K562 (cell line): Measurements from ENCODE around the gene GYPA. TPM values are rescaled to one million over a fixed set of nuclear protein-coding genes. Genes with fewer than 3 reads are reported as not detected.
"Not testable (repeated sequence)": the region's sequence is repeated elsewhere in the genome, so short reads cannot be mapped to it uniquely, and the experiment has no call there.

Experiments
- ATAC-seq: fragments of 200-7000 bp; cut with Tn5 transposase; 3 replicates; pipeline ENCODE4 v1.9.1; 2020; ENCODE audit warnings: moderate library complexity
- BruUV-seq: library from RNA; stranded (reverse); fragments of 400-500 nt; replicated peaks from 2 replicates; lab custom pipeline; 2021; lab: Mats Ljungman, UMichigan
- CTCF ChIA-PET: fragments of 300-600 bp; formaldehyde crosslinking; extraction: SDS; loops from one replicate; lab custom pipeline; 2021; ENCODE audit warnings: low intra/inter-chr PET ratio; lab: Yijun Ruan, JAX
- POLR2A ChIA-PET: fragments of 300-600, 350-650 bp; sonication (Branson Sonifier 250); formaldehyde crosslinking; extraction: SDS; loops from one replicate; lab custom pipeline; 2021; ENCODE audit warnings: antibody characterized with exemption, inconsistent platforms; lab: Yijun Ruan, JAX
- DNase-seq, 4 experiments: peaks; one replicate each; pipeline versions ENCODE4 v3.0.0 to v3.0.0-alpha.2; 2011 to 2018; ENCODE audit warnings: low spot score in 3 of 4, mixed read lengths in 3 of 4; ENCODE audit errors: extremely low read depth in 1 of 4
- FAIRE-seq: peaks from 2 replicates; lab custom pipeline; 2011; peaks lifted over from hg19 to GRCh38; lab: Jason Lieb, UNC
- H2AFZ ChIP-seq: 2 replicates; pipeline ENCODE4 v1.6.0; 2011; ENCODE audit warnings: low read depth, low read length, control low read depth, inconsistent platforms
- H3K27ac ChIP-seq: fragments of 200-600 bp; 3 replicates; pipeline ENCODE4 v1.8.0; 2011; ENCODE audit warnings: low read depth, mild to moderate bottlenecking, control low read depth, inconsistent platforms, low read length, moderate library complexity, mixed read lengths; ENCODE audit errors: extremely low read depth
- H3K27me3 ChIP-seq, 2 experiments: fragments of 300-600 bp in 1 of 2; 2 replicates in 1 of 2; 3 replicates in 1 of 2; pipeline versions ENCODE4 v1.6.0 to v1.8.0; 2011; ENCODE audit warnings: inconsistent platforms in 2 of 2, low read length in 2 of 2, mild to moderate bottlenecking in 1 of 2, mixed read lengths in 1 of 2, moderate library complexity in 1 of 2; ENCODE audit not compliant: control insufficient read depth in 2 of 2, insufficient read depth in 2 of 2
- H3K36me3 ChIP-seq: fragments of 300-600 bp; 3 replicates; pipeline ENCODE4 v1.8.0; 2011; ENCODE audit warnings: mild to moderate bottlenecking, low read length, inconsistent platforms; ENCODE audit not compliant: control insufficient read depth, insufficient read depth
- H3K4me1 ChIP-seq, 2 experiments: fragments of 200-600 bp in 1 of 2; replicated peaks in 1 of 2; 2 replicates in 1 of 2; 3 replicates in 1 of 2; pipeline versions ENCODE4 v1.5.1 to v1.8.0; 2011; ENCODE audit warnings: inconsistent platforms in 2 of 2, low read length in 2 of 2, mild to moderate bottlenecking in 1 of 2, mixed read lengths in 1 of 2, moderate library complexity in 1 of 2; ENCODE audit not compliant: control insufficient read depth in 2 of 2, insufficient read depth in 2 of 2
- H3K4me2 ChIP-seq: 2 replicates; pipeline ENCODE4 v1.6.1; 2011; ENCODE audit warnings: low read length, control low read depth, inconsistent platforms, mixed read lengths; ENCODE audit not compliant: insufficient read depth
- H3K4me3 ChIP-seq: fragments of 200-600 bp; sonication (generic), shearing (Covaris generic); 2 replicates; pipeline ENCODE4 v1.5.1; 2016; ENCODE audit warnings: control low read depth, inconsistent platforms
- H3K79me2 ChIP-seq: fragments of 200-600 bp; 3 replicates; pipeline ENCODE4 v1.8.0; 2011; ENCODE audit warnings: low read length, inconsistent platforms; ENCODE audit not compliant: control insufficient read depth, insufficient read depth
- H3K9ac ChIP-seq, 2 experiments: 2 replicates each; pipeline versions ENCODE4 v1.6.0 to v1.6.1; 2011; ENCODE audit warnings: low read depth in 2 of 2, low read length in 2 of 2, control low read depth in 1 of 2, inconsistent platforms in 1 of 2, mild to moderate bottlenecking in 1 of 2, mixed read lengths in 1 of 2; ENCODE audit not compliant: insufficient read depth in 1 of 2
- H3K9me1 ChIP-seq: one replicate; pipeline ENCODE4 v1.6.0; 2011; ENCODE audit warnings: inconsistent platforms, mild to moderate bottlenecking, low read length, moderate library complexity; ENCODE audit not compliant: control insufficient read depth, insufficient read depth
- H3K9me3 ChIP-seq: replicated peaks from 2 replicates; pipeline ENCODE4 v1.5.1; 2011; ENCODE audit warnings: low read depth, low read length, inconsistent platforms; ENCODE audit not compliant: control insufficient read depth, insufficient read depth
- H4K20me1 ChIP-seq: replicated peaks from 2 replicates; pipeline ENCODE4 v1.6.1; 2011; ENCODE audit warnings: low read length, inconsistent platforms, mixed read lengths; ENCODE audit not compliant: control insufficient read depth, insufficient read depth
- RAD21 ChIP-seq, 2 experiments: fragments of 250-450 bp in 1 of 2; fragments of 450-650 bp in 1 of 2; sonication (Bioruptor Pico) in 1 of 2; formaldehyde crosslinking in 1 of 2; IDR thresholded peaks in 1 of 2; conservative IDR thresholded peaks in 1 of 2; 2 replicates each; pipeline versions ENCODE4 v1.4.0 to v1.8.0; 2020 to 2022; ENCODE audit warnings: mild to moderate bottlenecking in 2 of 2, moderate library complexity in 1 of 2
- WGBS: fragments of 100-300 bp; shearing (Covaris generic); methylation state at CpG from one replicate; pipeline ENCODE4 v1.1.6; 2016; ENCODE audit warnings: low coverage, mixed read lengths; ENCODE audit not compliant: insufficient coverage; ENCODE audit errors: missing lambda C conversion rate; 5-methylcytosine and 5-hydroxymethylcytosine counted together
- in situ Hi-C: fragments of 300-500 bp; cut with MboI; formaldehyde crosslinking; loops from 4 replicates; pipeline ENCODE4 v1.15.0; 2018; ENCODE audit warnings: inconsistent platforms, mixed read lengths
- intact Hi-C: fragments of 100-400 bp; cut with micrococcal nuclease; formaldehyde crosslinking; loops from 2 replicates; pipeline ENCODE4 v1.14.2; 2022
- polyA plus RNA-seq, 8 experiments: library from polyadenylated mRNA; depleted of rRNA in 4 of 8; stranded (reverse) in 5 of 8; unstranded in 3 of 8; fragments of >200 nt; fragmentation: Nextera tagmentation in 2 of 8; fragmentation: Illumina TruSeq in 1 of 8; extraction: Ambion mirVana in 2 of 8; extraction: Trizol in 1 of 8; gene quantifications; 2 replicates each; pipeline versions ENCODE4 v1.2.1 to v1.2.3, GENCODE V29; 2011 to 2014; ENCODE audit warnings: inconsistent platforms in 1 of 8, missing spikeins in 1 of 8
- total RNA-seq, 7 experiments: library from RNA; depleted of rRNA in 6 of 7; stranded (reverse); fragments of >200 nt in 6 of 7; fragmentation: Illumina TruSeq in 2 of 7; extraction: Trizol in 2 of 7; gene quantifications; 2 replicates each; pipeline versions ENCODE4 v1.2.1 to v1.2.3, GENCODE V29; 2011 to 2021; ENCODE audit warnings: low replicate concordance in 1 of 7
- TF ChIP-seq, protein P1 (sequence below): sonication (generic); IDR thresholded peaks from 2 replicates; pipeline ENCODE4 v1.6.1; 2016

The GYPA gene
- total and polyA plus RNA-seq, 9 of the 15 experiments (the other 6 are each of a cell fraction or from before 2014, with no cell fraction given), result 35.3 to 278 (median 122) TPM

DNA sequence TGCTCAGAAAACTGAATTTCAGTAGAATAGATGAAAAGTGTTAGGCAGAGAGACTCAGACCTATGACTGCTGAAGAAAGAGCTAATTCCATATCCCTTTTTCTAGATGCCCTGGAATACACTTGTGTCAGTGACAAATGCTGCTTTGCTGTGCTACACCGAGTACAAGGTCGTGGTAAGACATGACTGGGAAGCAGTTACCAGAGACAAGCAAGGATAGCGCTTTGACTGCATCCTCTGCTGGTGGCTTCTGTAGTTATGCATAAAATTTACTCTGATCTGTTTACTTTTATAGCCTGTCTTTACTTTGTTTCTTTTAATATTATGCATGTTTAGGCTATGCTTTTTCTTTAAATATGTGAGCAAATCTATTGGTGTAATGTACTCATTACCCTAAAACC, 58.5 kb downstream of the GYPA start:
- H3K9me3 ChIP-seq, H3K79me2 ChIP-seq, H4K20me1 ChIP-seq, H3K9me1 ChIP-seq, BruUV-seq, H3K4me2 ChIP-seq, H3K27ac ChIP-seq, H3K9ac ChIP-seq, in situ Hi-C loops, H3K27me3 ChIP-seq, CTCF ChIA-PET, H3K36me3 ChIP-seq, H3K4me3 ChIP-seq, H2AFZ ChIP-seq, POLR2A ChIA-PET, intact Hi-C loops: not testable (repeated sequence)
- WGBS, result 12% methylated on average over 3 of the region's 3 CpGs
- FAIRE-seq (peak; percentile 82), ATAC-seq (peak; percentile 60), DNase-seq (peak in 1 of 4 experiments; percentile 45)
- 0 out of 4 replicates have a peak, but pooled peaks of 1 of the 2 experiments have one; percentile 8 for TF ChIP-seq RAD21 (CRISPR knock-in tag; conservative IDR thresholded peaks at IDR 0.05 in 1 of 2, IDR thresholded peaks at IDR 0.05 in 1 of 2)
- TF ChIP-seq, protein P1, sequence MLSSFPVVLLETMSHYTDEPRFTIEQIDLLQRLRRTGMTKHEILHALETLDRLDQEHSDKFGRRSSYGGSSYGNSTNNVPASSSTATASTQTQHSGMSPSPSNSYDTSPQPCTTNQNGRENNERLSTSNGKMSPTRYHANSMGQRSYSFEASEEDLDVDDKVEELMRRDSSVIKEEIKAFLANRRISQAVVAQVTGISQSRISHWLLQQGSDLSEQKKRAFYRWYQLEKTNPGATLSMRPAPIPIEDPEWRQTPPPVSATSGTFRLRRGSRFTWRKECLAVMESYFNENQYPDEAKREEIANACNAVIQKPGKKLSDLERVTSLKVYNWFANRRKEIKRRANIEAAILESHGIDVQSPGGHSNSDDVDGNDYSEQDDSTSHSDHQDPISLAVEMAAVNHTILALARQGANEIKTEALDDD, result 0 out of 2 replicates have a peak, but pooled peaks have one; percentile 45
- H3K4me1 ChIP-seq, result peaks cover 0 to 16% of the 10 kb centered on the region in 2 experiments; a peak in 3 of 5 replicates

DNA sequence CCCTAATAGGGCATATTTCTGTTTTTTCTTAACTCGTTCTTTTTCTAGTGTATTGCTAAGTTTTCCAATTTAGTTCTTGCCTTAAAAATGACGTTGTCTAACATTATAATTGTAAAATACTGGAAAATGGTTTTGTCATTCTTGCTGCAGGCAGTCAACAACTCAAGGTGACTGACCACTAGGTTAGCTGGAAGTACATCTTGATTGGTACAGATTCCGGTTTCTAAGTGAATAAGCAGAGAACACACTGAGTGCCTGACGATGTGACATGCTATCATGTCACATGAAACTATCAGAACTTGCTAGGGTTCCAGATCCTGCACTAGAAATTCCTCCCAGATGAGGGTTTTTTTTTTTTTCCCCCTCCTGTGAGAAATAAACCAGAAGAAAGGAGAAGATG, 60.4 kb downstream of the GYPA start:
- peak in 1 of 4 experiments; percentile 54 for DNase-seq
- TF ChIP-seq, protein P1, result peak; percentile 85
- TF ChIP-seq, all 486 proteins: peak for 1; not testable (repeated sequence) for 485
- WGBS, result 8% methylated on average over 3 of the region's 4 CpGs
- H3K27ac ChIP-seq, H3K9me3 ChIP-seq, H3K9ac ChIP-seq, H3K36me3 ChIP-seq, CTCF ChIA-PET, H4K20me1 ChIP-seq, POLR2A ChIA-PET, H3K79me2 ChIP-seq, FAIRE-seq, intact Hi-C loops, H3K4me2 ChIP-seq, H3K4me3 ChIP-seq, H3K9me1 ChIP-seq, BruUV-seq, H3K27me3 ChIP-seq, in situ Hi-C loops: not testable (repeated sequence)
- Histone ChIP-seq H3K4me1 (peaks cover 0 to 16% of the 10 kb centered on the region in 2 experiments; a peak in 3 of 5 replicates), H2AFZ (peak overlapping the region; percentile 19; the same call in 1 of the 2 replicates)
- peak; percentile 23 for ATAC-seq
